ENCODE results near the gene PAM.
A peak's percentile ranks its signal among the peaks of the same experiment; 100 is the strongest.

DNA sequence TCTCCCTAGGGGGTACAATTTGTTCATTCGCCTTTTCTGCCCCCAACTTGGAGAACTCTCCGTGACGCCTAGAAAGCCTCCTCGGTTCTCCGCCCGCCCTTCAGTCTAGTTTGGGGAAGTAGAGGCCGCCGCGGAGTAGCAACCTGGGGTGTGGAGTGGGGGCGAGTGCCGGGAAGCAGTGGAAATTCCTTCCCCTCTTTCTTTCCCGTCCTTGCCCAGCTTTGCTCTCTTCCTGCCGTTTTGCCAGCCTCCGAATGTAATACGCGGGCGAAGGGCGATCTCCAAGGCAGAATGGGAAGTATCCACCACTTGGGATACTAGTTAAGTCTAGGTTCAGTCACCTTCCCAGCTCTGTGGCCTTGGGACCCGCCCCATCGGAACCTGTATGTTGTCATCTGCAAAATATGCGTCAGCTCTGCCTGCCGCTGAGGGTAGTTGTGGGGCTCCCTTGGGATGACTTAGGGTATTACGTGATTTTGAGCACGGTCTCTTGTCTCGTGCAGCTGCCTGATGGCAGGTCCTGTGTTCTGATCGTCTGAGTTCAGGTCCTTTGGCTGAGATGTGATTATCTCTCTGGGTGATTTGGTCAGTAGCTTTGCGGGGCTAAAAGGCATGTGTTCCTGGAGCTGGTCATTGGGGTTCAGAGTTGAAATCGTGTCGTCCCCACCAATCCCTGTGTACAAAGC lies 724 bp downstream of the PAM start:
- TF ChIP-seq, protein P1, sequence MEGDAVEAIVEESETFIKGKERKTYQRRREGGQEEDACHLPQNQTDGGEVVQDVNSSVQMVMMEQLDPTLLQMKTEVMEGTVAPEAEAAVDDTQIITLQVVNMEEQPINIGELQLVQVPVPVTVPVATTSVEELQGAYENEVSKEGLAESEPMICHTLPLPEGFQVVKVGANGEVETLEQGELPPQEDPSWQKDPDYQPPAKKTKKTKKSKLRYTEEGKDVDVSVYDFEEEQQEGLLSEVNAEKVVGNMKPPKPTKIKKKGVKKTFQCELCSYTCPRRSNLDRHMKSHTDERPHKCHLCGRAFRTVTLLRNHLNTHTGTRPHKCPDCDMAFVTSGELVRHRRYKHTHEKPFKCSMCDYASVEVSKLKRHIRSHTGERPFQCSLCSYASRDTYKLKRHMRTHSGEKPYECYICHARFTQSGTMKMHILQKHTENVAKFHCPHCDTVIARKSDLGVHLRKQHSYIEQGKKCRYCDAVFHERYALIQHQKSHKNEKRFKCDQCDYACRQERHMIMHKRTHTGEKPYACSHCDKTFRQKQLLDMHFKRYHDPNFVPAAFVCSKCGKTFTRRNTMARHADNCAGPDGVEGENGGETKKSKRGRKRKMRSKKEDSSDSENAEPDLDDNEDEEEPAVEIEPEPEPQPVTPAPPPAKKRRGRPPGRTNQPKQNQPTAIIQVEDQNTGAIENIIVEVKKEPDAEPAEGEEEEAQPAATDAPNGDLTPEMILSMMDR (IDR thresholded peaks at IDR 0.05 in 4 of 5, conservative IDR thresholded peaks at IDR 0.05 in 1 of 5): no peak
- TF ChIP-seq POLR2A (IDR thresholded peaks at IDR 0.05): peak; percentile 70 to 80
